Endothelial cell of umbilical vein (primary cell): ENCODE results near the gene PAN3. TPM values are rescaled to one million over a fixed set of nuclear protein-coding genes. Genes with fewer than 3 reads are reported as not detected.

Experiments used
- BruUV-seq: library from RNA; stranded (reverse); fragments of 400-500 nt; replicated peaks from 2 replicates; lab custom pipeline; 2021; lab: Mats Ljungman, UMichigan
- CTCF ChIA-PET: fragments of 300-600, 350-600 bp; sonication (Branson Sonifier 250); formaldehyde crosslinking; loops from one replicate; lab custom pipeline; 2021; ENCODE audit warnings: antibody characterized with exemption, inconsistent platforms; lab: Charles Lee
- POLR2A ChIA-PET: fragments of 300-600, 350-600 bp; sonication (Branson Sonifier 250); formaldehyde crosslinking; loops from one replicate; lab custom pipeline; 2021; ENCODE audit warnings: antibody characterized with exemption, inconsistent platforms; lab: Charles Lee
- DNase-seq: peaks from one replicate; pipeline ENCODE4 v3.0.0-alpha.2; 2011; ENCODE audit warnings: low read depth, low spot score
- FAIRE-seq: peaks from 2 replicates; lab custom pipeline; 2011; peaks lifted over from hg19 to GRCh38; lab: Jason Lieb, UNC
- H2AFZ ChIP-seq: 2 replicates; pipeline ENCODE4 v1.6.0; 2012; ENCODE audit warnings: low read depth, low read length, control low read depth, inconsistent platforms
- H3K27ac ChIP-seq: 2 replicates; pipeline ENCODE4 v1.5.1; 2011; ENCODE audit warnings: low read depth, mild to moderate bottlenecking, control low read depth, low read length, moderate library complexity; ENCODE audit not compliant: insufficient read depth
- H3K27me3 ChIP-seq, 2 experiments: 2 replicates each; pipeline versions ENCODE4 v1.6.0 to v1.6.1; 2011; ENCODE audit warnings: low read length in 2 of 2, mixed read lengths in 1 of 2; ENCODE audit not compliant: control insufficient read depth in 2 of 2, insufficient read depth in 2 of 2
- H3K36me3 ChIP-seq, 2 experiments: 2 replicates in 1 of 2; 3 replicates in 1 of 2; pipeline ENCODE4 v1.5.1; 2011; ENCODE audit warnings: low read length in 2 of 2, mild to moderate bottlenecking in 1 of 2, moderate library complexity in 1 of 2; ENCODE audit not compliant: control insufficient read depth in 2 of 2, insufficient read depth in 2 of 2; ENCODE audit errors: extremely low read depth in 1 of 2
- H3K4me1 ChIP-seq: 3 replicates; pipeline ENCODE4 v1.5.1; 2011; ENCODE audit warnings: mild to moderate bottlenecking, low read length; ENCODE audit not compliant: control insufficient read depth, insufficient read depth; ENCODE audit errors: extremely low read depth
- H3K4me2 ChIP-seq: 2 replicates; pipeline ENCODE4 v1.6.1; 2011; ENCODE audit warnings: low read length, control low read depth, mixed read lengths; ENCODE audit not compliant: insufficient read depth
- H3K4me3 ChIP-seq, 3 experiments: fragments of 200-600 bp in 1 of 3; sonication (generic), shearing (Covaris generic) in 1 of 3; replicated peaks in 1 of 3; 2 replicates each; pipeline ENCODE4 v1.5.1; 2011 to 2016; ENCODE audit warnings: control low read depth in 3 of 3, low read length in 3 of 3, mild to moderate bottlenecking in 2 of 3, inconsistent platforms in 1 of 3, low read depth in 1 of 3, moderate library complexity in 1 of 3; ENCODE audit not compliant: insufficient read depth in 1 of 3
- H3K79me2 ChIP-seq: 2 replicates; pipeline ENCODE4 v1.6.0; 2012; ENCODE audit warnings: low read length, inconsistent platforms; ENCODE audit not compliant: control insufficient read depth, insufficient read depth
- H3K9ac ChIP-seq: replicated peaks from 2 replicates; pipeline ENCODE3; 2011; ENCODE audit warnings: low read length, control low read depth; ENCODE audit not compliant: insufficient read depth; ENCODE audit errors: extremely low read depth
- H3K9me1 ChIP-seq: replicated peaks from 3 replicates; pipeline ENCODE4 v1.6.0; 2011; ENCODE audit warnings: mild to moderate bottlenecking, low read length; ENCODE audit not compliant: control insufficient read depth, insufficient read depth; ENCODE audit errors: extremely low read depth
- H3K9me3 ChIP-seq: replicated peaks from 2 replicates; pipeline ENCODE4 v1.5.1; 2012; ENCODE audit warnings: low read length, inconsistent platforms; ENCODE audit not compliant: control insufficient read depth, insufficient read depth
- H4K20me1 ChIP-seq: replicated peaks from 2 replicates; pipeline ENCODE3; 2011; ENCODE audit warnings: mild to moderate bottlenecking, low read length; ENCODE audit not compliant: control insufficient read depth, insufficient read depth; ENCODE audit errors: extremely low read depth
- CTCF ChIP-seq, 2 donors: IDR thresholded peaks; 1 replicate in 1 of 2; 2 replicates in 1 of 2; pipeline ENCODE4 v1.5.1; 2011; ENCODE audit warnings: low read length in 2 of 2, mild to moderate bottlenecking in 2 of 2, moderate library complexity in 2 of 2, control low read depth in 1 of 2, inconsistent platforms in 1 of 2, low read depth in 1 of 2; ENCODE audit not compliant: insufficient read depth in 1 of 2; ENCODE audit errors: extremely low read depth in 1 of 2
- EZH2 ChIP-seq: IDR thresholded peaks from 2 replicates; pipeline ENCODE4 v1.6.1; 2012; ENCODE audit warnings: borderline replicate concordance, low read depth, mild to moderate bottlenecking, moderate library complexity, low read length, inconsistent platforms; ENCODE audit not compliant: severe bottlenecking
- FOS ChIP-seq: IDR thresholded peaks from 2 replicates; pipeline ENCODE4 v1.6.1; 2011; ENCODE audit warnings: mild to moderate bottlenecking, low read length, moderate library complexity, borderline replicate concordance; ENCODE audit not compliant: insufficient read depth
- GATA2 ChIP-seq: IDR thresholded peaks from 2 replicates; pipeline ENCODE4 v1.7.0; 2011; ENCODE audit warnings: low read depth, mild to moderate bottlenecking, moderate library complexity, mixed read lengths, low read length; ENCODE audit not compliant: insufficient read length, insufficient read depth
- JUN ChIP-seq: IDR thresholded peaks from 2 replicates; pipeline ENCODE4 v1.6.1; 2011; ENCODE audit warnings: borderline replicate concordance, low read depth; ENCODE audit not compliant: insufficient read length, insufficient read depth
- MAX ChIP-seq: IDR thresholded peaks from 2 replicates; pipeline ENCODE4 v1.6.1; 2011; ENCODE audit not compliant: insufficient read depth, insufficient read length
- MYC ChIP-seq: IDR thresholded peaks from one replicate; pipeline ENCODE4 v1.6.1; 2011; ENCODE audit warnings: mild to moderate bottlenecking, low read depth, low read length
- POLR2A ChIP-seq: IDR thresholded peaks from 2 replicates; pipeline ENCODE4 v1.6.1; 2012; ENCODE audit warnings: low read depth, mild to moderate bottlenecking, control low read depth, low read length
- POLR2AphosphoS5 ChIP-seq: IDR thresholded peaks from 2 replicates; pipeline ENCODE4 v1.6.1; 2012; ENCODE audit warnings: low read depth, mild to moderate bottlenecking, control low read depth, low read length, moderate library complexity; ENCODE audit not compliant: insufficient read depth
- dilution Hi-C: fragments of 300-500 bp; cut with MboI; formaldehyde crosslinking; loops from one replicate; pipeline ENCODE4 v1.15.0; 2019; ENCODE audit warnings: low sequenced_read_pairs; ENCODE audit not compliant: extremely low pct_ligation_motif_present
- intact Hi-C: fragments of 100-400 bp; cut with micrococcal nuclease; formaldehyde crosslinking; loops from one replicate; pipeline ENCODE4 v1.10.0; 2022
- polyA plus RNA-seq, 4 experiments: library from polyadenylated mRNA; depleted of rRNA in 3 of 4; stranded (reverse) in 3 of 4; unstranded in 1 of 4; fragments of >200 nt; gene quantifications; 2 replicates each; pipeline versions ENCODE4 v1.2.1 to v1.2.3, GENCODE V29; 2011 to 2012; ENCODE audit warnings: missing spikeins in 1 of 4
- total RNA-seq: library from RNA; stranded (reverse); gene quantifications from 2 replicates; pipeline ENCODE4 v1.2.3, GENCODE V29; 2021

Gene PAN3
- total and polyA plus RNA-seq, 2 donors (not counting 3 experiments of a cell fraction or from before 2014, with no cell fraction given), result 8.5 to 31.9 TPM

- no peaks in the 10 kb centered on the region for H3K36me3 ChIP-seq
- no peaks in the 10 kb centered on the region for H3K9me1 ChIP-seq
- no peak overlapping the region for H3K4me2 ChIP-seq
- peaks cover 63% of the 10 kb centered on the region for H3K4me1 ChIP-seq
- intact Hi-C loops (loop anchor here (2.0 kb wide), 1 partner anchor 205 kb away; no protein-coding TSS in a partner anchor), dilution Hi-C loops (no loop called here)
- no peaks in the 10 kb centered on the region for H3K27me3 ChIP-seq
- H3K9me3 ChIP-seq, result no peaks in the 10 kb centered on the region
- peak; percentile 67 for FAIRE-seq
- no peaks in the 10 kb centered on the region for H4K20me1 ChIP-seq
- no peak overlapping the region for H2AFZ ChIP-seq
- BruUV-seq, result no TSS peak
- no peak overlapping the region for H3K4me3 ChIP-seq
- H3K79me2 ChIP-seq, result no peaks in the 10 kb centered on the region
- H3K27ac ChIP-seq, result peak overlapping the region; percentile 98
- DNase-seq, result no peak
- POLR2A ChIA-PET, result no interaction called here
- no peak overlapping the region for H3K9ac ChIP-seq
- TF ChIP-seq EZH2 (no peak), CTCF (IDR thresholded peaks at IDR 0.05; ENCODE audit: extremely low read depth in 1 of 2, insufficient read depth in 1 of 2, low read depth in 1 of 2, low read length in 2 of 2) (no peak), MAX (no peak), GATA2 (no peak), MYC (no peak), POLR2AphosphoS5 (no peak), JUN (no peak), POLR2A (no peak), FOS (no peak)
- CTCF ChIA-PET, result interaction anchor here (0.9 to 3.1 kb wide), 8 partner anchors 10 to 313 kb away, joined by 3 to 10 read pairs (median 4); no protein-coding TSS in a partner anchor
Observed at GRCh38 chr13:28327373-28328270, 189.3 kb downstream of the PAN3 start.
